Measurements from ENCODE around the gene C10orf71. TPM values are rescaled to one million over a fixed set of nuclear protein-coding genes. Genes with fewer than 3 reads are reported as not detected.

Gene C10orf71
- total RNA-seq, 1 donor: not detected

GRCh38 chr10:49265885-49266284 lies 33.1 kb upstream of the C10orf71 start:
- H3K27me3 ChIP-seq (ENCODE audit: insufficient read depth, low read length): no peaks in the 10 kb centered on the region
- H3K9me3 ChIP-seq (ENCODE audit: low read depth, low read length): peaks cover 18% of the 10 kb centered on the region
- no peak overlapping the region for H3K4me3 ChIP-seq (ENCODE audit: low read length)
- H3K4me1 ChIP-seq (ENCODE audit: insufficient read depth, low read length): no peaks in the 10 kb centered on the region

- H3K9me3 ChIP-seq (ENCODE audit: low read depth, low read length): peaks cover 18% of the 10 kb centered on the region
- no peak overlapping the region for H3K4me3 ChIP-seq (ENCODE audit: low read length)
- H3K27me3 ChIP-seq (ENCODE audit: insufficient read depth, low read length): no peaks in the 10 kb centered on the region
- H3K4me1 ChIP-seq (ENCODE audit: insufficient read depth, low read length): peaks cover 12% of the 10 kb centered on the region
Observed at GRCh38 chr10:49268185-49268584, 30.8 kb upstream of the C10orf71 start.

DNA sequence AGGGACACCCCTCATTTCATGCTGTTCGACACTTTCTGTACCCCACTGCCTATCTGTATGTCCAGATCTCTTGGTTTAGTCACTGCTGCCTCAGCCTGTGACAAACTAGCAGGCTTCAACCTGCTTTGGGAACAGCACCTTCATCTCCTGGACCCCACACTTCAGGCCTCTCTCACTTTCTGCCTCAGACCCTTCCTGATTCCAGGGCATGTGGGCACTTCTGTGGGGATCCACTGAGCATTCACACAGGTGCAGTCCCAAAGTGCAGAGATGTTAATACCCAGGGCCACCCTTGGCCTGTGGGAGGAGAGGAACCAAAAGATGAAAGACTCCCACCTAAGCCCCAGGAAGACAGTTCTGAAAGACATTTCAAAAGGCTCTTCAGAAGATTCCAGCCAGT lies 29.4 kb upstream of the C10orf71 start:
- no peaks in the 10 kb centered on the region for H3K27me3 ChIP-seq (ENCODE audit: insufficient read depth, low read length)
- H3K4me3 ChIP-seq (ENCODE audit: low read length): no peak overlapping the region
- H3K4me1 ChIP-seq (ENCODE audit: insufficient read depth, low read length): peaks cover 16% of the 10 kb centered on the region
- H3K9me3 ChIP-seq (ENCODE audit: low read depth, low read length): peaks cover 18% of the 10 kb centered on the region

DNA sequence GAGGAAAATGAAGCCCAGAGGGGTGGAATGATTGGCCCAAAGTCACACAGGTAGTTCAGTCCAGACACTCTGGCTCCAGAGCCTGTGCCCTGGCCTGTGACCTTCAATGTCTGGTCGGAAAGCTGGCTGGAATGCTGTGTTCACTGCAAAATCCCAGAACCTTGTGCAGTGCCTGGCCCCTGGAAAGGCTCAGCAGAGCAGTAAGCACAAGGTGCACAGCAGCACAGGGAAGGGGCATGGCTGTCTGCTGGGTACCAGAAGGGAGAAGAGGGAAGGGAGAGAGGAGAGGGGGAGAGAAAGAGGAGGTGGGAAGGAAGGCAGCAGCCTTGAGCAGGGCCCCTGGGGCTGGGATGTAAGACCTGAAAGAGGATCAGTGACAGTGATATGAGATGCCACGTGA lies 28.4 kb upstream of the C10orf71 start:
- Histone ChIP-seq H3K4me1 (ENCODE audit: insufficient read depth, low read length) (peaks cover 16% of the 10 kb centered on the region), H3K4me3 (ENCODE audit: low read length) (no peak overlapping the region), H3K9me3 (ENCODE audit: low read depth, low read length) (peaks cover 11% of the 10 kb centered on the region), H3K27me3 (ENCODE audit: insufficient read depth, low read length) (no peaks in the 10 kb centered on the region)

- peaks cover 16% of the 10 kb centered on the region for H3K4me1 ChIP-seq (ENCODE audit: insufficient read depth, low read length)
- no peaks in the 10 kb centered on the region for H3K27me3 ChIP-seq (ENCODE audit: insufficient read depth, low read length)
- peaks cover 3% of the 10 kb centered on the region for H3K9me3 ChIP-seq (ENCODE audit: low read depth, low read length)
- H3K4me3 ChIP-seq (ENCODE audit: low read length): no peak overlapping the region
Observed at GRCh38 chr10:49271346-49271745, 27.6 kb upstream of the C10orf71 start.

DNA sequence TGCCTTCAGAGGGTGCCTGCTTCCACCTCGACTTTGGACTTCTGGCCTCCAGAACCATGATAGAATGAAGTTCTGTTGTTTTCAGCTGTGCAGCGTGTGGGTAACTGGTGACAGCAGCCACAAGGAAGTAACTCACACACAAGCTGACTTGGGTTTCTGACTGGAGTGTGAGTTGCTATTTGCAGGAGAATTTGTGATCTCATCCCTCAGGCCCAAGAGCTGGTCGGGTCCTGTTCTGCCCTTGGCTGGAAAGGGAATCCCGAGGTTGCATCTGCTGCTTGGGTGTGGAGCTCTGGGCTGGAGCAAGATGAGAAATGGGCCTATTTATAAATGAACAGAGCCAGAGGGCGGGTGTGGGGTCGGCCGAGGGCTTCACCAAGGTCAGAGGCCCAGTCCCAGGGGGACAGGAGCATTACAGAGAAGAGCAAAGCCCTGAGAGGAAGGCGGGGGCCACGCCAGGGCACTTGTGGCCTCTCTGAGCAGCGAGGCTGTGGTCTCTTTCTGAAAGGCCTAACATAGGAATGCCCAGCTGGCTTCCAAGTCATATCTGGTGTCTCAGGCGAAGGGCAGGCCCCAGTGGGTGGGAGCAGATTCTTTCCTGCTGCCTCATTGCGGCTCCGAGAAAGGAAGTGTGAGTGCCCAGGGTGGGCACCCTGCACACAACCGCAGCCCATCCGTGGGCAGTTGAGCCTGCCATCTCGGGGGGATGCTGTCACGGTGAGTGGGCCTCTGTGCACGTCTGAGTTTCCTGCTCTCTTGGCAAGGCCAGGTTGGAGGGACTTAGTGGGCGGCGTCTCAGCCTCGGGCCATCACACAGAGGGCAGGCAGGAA lies 26.5 kb upstream of the C10orf71 start:
- Histone ChIP-seq H3K9me3 (ENCODE audit: low read depth, low read length) (no peaks in the 10 kb centered on the region), H3K27me3 (ENCODE audit: insufficient read depth, low read length) (no peaks in the 10 kb centered on the region), H3K4me3 (ENCODE audit: low read length) (no peak overlapping the region), H3K4me1 (ENCODE audit: insufficient read depth, low read length) (peaks cover 16% of the 10 kb centered on the region)

DNA sequence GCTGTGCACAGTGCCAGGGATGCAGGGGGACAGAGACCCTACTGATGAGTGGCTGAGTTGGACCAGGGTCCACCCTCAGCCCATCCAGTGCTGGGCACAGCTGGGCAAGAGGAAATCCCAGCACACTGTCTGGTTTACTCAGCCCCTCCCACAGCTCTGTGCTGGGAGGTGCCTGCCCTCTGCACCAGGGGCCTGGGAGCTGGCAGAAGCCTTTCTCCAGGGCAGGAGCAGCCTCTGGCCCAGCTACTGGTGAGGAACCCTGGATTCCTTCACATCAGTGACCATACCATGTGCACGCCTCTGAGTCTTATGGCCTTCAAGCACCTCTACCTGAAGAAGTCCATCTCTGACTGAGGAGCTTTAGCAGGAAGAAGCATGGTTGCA lies 25.9 kb upstream of the C10orf71 start:
- Histone ChIP-seq H3K27me3 (ENCODE audit: insufficient read depth, low read length) (no peaks in the 10 kb centered on the region), H3K4me1 (ENCODE audit: insufficient read depth, low read length) (peaks cover 17% of the 10 kb centered on the region), H3K9me3 (ENCODE audit: low read depth, low read length) (no peaks in the 10 kb centered on the region), H3K4me3 (ENCODE audit: low read length) (no peak overlapping the region)

GRCh38 chr10:49273626-49274025 lies 25.3 kb upstream of the C10orf71 start:
- Histone ChIP-seq H3K4me1 (ENCODE audit: insufficient read depth, low read length) (peaks cover 20% of the 10 kb centered on the region), H3K9me3 (ENCODE audit: low read depth, low read length) (no peaks in the 10 kb centered on the region), H3K27me3 (ENCODE audit: insufficient read depth, low read length) (no peaks in the 10 kb centered on the region), H3K4me3 (ENCODE audit: low read length) (no peak overlapping the region)

GRCh38 chr10:49274886-49275285 lies 24.1 kb upstream of the C10orf71 start:
- H3K4me1 ChIP-seq (ENCODE audit: insufficient read depth, low read length): peaks cover 24% of the 10 kb centered on the region
- no peak overlapping the region for H3K4me3 ChIP-seq (ENCODE audit: low read length)
- no peaks in the 10 kb centered on the region for H3K27me3 ChIP-seq (ENCODE audit: insufficient read depth, low read length)
- H3K9me3 ChIP-seq (ENCODE audit: low read depth, low read length): no peaks in the 10 kb centered on the region

GRCh38 chr10:49275896-49276295 lies 23.1 kb upstream of the C10orf71 start:
- Histone ChIP-seq H3K4me3 (ENCODE audit: low read length) (no peak overlapping the region), H3K9me3 (ENCODE audit: low read depth, low read length) (no peaks in the 10 kb centered on the region), H3K4me1 (ENCODE audit: insufficient read depth, low read length) (peaks cover 32% of the 10 kb centered on the region), H3K27me3 (ENCODE audit: insufficient read depth, low read length) (no peaks in the 10 kb centered on the region)

- no peaks in the 10 kb centered on the region for H3K27me3 ChIP-seq (ENCODE audit: insufficient read depth, low read length)
- H3K4me3 ChIP-seq (ENCODE audit: low read length): no peak overlapping the region
- no peaks in the 10 kb centered on the region for H3K9me3 ChIP-seq (ENCODE audit: low read depth, low read length)
- peaks cover 32% of the 10 kb centered on the region for H3K4me1 ChIP-seq (ENCODE audit: insufficient read depth, low read length)
Observed at GRCh38 chr10:49276596-49276995, 22.4 kb upstream of the C10orf71 start.

- Histone ChIP-seq H3K4me3 (ENCODE audit: low read length) (no peak overlapping the region), H3K9me3 (ENCODE audit: low read depth, low read length) (no peaks in the 10 kb centered on the region), H3K4me1 (ENCODE audit: insufficient read depth, low read length) (peaks cover 31% of the 10 kb centered on the region), H3K27me3 (ENCODE audit: insufficient read depth, low read length) (no peaks in the 10 kb centered on the region)
Observed at GRCh38 chr10:49277973-49278372, 21.0 kb upstream of the C10orf71 start.

- Histone ChIP-seq H3K27me3 (ENCODE audit: insufficient read depth, low read length) (no peaks in the 10 kb centered on the region), H3K9me3 (ENCODE audit: low read depth, low read length) (no peaks in the 10 kb centered on the region), H3K4me1 (ENCODE audit: insufficient read depth, low read length) (peaks cover 32% of the 10 kb centered on the region)
Observed at GRCh38 chr10:49278497-49278981, 20.4 kb upstream of the C10orf71 start.

DNA sequence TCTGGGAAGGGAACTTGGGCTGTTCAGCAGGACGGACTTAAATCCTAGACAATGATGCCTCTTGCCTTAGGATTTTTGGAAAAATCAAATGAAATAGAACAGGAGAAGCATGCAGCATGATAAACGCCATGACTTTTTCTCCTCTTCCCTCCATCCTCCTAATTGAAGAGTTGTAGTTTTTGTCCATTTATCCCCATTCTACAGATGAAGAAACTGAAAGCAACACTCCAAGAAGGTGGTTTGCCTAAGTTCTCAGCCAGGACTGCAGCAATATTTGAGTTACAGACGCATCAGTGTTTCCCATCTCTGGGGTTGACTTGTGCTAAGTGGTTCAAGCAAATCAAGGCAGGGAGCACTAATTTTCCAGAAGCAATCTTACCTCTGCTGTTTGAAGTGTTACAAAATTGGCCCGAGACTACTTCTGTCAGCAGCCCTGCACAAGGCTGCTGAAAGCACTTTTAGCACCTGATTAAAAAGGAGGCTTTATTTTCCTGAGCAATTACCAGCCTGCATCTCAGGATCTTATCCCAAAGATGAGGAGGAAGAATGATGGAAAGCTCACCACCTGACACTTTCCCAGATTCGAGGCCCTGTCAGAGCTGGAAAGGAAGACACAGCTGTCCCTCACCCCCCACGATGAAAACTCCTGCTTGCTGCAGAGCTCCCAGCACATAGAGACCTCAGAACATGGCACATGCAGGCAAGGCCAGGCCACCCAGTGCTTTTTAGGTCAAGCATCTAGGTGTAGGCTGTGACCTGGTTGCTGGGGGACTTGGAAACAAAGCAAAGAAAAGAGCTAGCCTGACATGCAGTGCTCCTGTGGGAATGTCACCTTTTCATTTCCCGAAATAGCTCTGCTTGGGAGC lies 19.7 kb upstream of the C10orf71 start:
- Histone ChIP-seq H3K9me3 (ENCODE audit: low read depth, low read length) (no peaks in the 10 kb centered on the region), H3K27me3 (ENCODE audit: insufficient read depth, low read length) (no peaks in the 10 kb centered on the region), H3K4me1 (ENCODE audit: insufficient read depth, low read length) (peaks cover 36% of the 10 kb centered on the region), H3K4me3 (ENCODE audit: low read length) (no peak overlapping the region)

More at GRCh38 chr10:49278497-49278981, 20.4 kb upstream of the C10orf71 start:
- no peak overlapping the region for H3K4me3 ChIP-seq (ENCODE audit: low read length)

GRCh38 chr10:49280001-49280408 lies 19.0 kb upstream of the C10orf71 start:
- Histone ChIP-seq H3K9me3 (ENCODE audit: low read depth, low read length) (no peaks in the 10 kb centered on the region), H3K4me1 (ENCODE audit: insufficient read depth, low read length) (peaks cover 42% of the 10 kb centered on the region), H3K27me3 (ENCODE audit: insufficient read depth, low read length) (no peaks in the 10 kb centered on the region), H3K4me3 (ENCODE audit: low read length) (no peak overlapping the region)

Measured in mononuclear cell (primary cell).